ENCODE data around the gene CBLN3. TPM values are rescaled to one million over a fixed set of nuclear protein-coding genes. Genes with fewer than 3 reads are reported as not detected.

Gene CBLN3
- total and polyA plus RNA-seq, 2 donors (not counting 1 experiment from before 2014, with no cell fraction given), result 2.7 to 5.3 TPM

GRCh38 chr14:24414732-24415420 is 14.6 kb downstream of the CBLN3 start:
- H3K27ac ChIP-seq (ENCODE audit: insufficient read depth, low read length), result no peak overlapping the region
- H3K79me2 ChIP-seq (ENCODE audit: control insufficient read depth, insufficient read depth, low read length), result no peaks in the 10 kb centered on the region
- H3K27me3 ChIP-seq (ENCODE audit: control insufficient read depth, insufficient read depth, low read length), result peaks cover 4% of the 10 kb centered on the region
- DNase-seq (ENCODE audit: low read depth in 2 of 2), result no peak
- no peak for TF ChIP-seq EZH2 (IDR thresholded peaks at IDR 0.05; ENCODE audit: low read length, missing control alignments)
- TF ChIP-seq, protein P1, sequence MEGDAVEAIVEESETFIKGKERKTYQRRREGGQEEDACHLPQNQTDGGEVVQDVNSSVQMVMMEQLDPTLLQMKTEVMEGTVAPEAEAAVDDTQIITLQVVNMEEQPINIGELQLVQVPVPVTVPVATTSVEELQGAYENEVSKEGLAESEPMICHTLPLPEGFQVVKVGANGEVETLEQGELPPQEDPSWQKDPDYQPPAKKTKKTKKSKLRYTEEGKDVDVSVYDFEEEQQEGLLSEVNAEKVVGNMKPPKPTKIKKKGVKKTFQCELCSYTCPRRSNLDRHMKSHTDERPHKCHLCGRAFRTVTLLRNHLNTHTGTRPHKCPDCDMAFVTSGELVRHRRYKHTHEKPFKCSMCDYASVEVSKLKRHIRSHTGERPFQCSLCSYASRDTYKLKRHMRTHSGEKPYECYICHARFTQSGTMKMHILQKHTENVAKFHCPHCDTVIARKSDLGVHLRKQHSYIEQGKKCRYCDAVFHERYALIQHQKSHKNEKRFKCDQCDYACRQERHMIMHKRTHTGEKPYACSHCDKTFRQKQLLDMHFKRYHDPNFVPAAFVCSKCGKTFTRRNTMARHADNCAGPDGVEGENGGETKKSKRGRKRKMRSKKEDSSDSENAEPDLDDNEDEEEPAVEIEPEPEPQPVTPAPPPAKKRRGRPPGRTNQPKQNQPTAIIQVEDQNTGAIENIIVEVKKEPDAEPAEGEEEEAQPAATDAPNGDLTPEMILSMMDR (conservative IDR thresholded peaks at IDR 0.05 in 1 of 2, IDR thresholded peaks at IDR 0.05 in 1 of 2; ENCODE audit: low read depth in 1 of 2, low read length in 2 of 2), result no peak
- H3K9me3 ChIP-seq (ENCODE audit: control insufficient read depth, insufficient read depth, low read depth, low read length), result no peaks in the 10 kb centered on the region
- no peak overlapping the region for H3K9ac ChIP-seq (ENCODE audit: insufficient read depth, low read length)
- H3K4me1 ChIP-seq (ENCODE audit: control insufficient read depth, extremely low read depth, insufficient read depth, low read length), result no peaks in the 10 kb centered on the region
- H3K4me2 ChIP-seq (ENCODE audit: extremely low read depth, insufficient read depth, low read length), result no peak overlapping the region
- no peaks in the 10 kb centered on the region for H3K36me3 ChIP-seq (ENCODE audit: control insufficient read depth, insufficient read depth, low read length)
- no peak overlapping the region for H3K4me3 ChIP-seq (replicated peaks in 1 of 4; ENCODE audit: control extremely low read depth in 1 of 4, insufficient read depth in 1 of 4, low read depth in 3 of 4, low read length in 4 of 4)
- no peak overlapping the region for H2AFZ ChIP-seq (ENCODE audit: low read length)
- no peaks in the 10 kb centered on the region for H4K20me1 ChIP-seq (ENCODE audit: control insufficient read depth, extremely low read depth, insufficient read depth, low read length)

DNA sequence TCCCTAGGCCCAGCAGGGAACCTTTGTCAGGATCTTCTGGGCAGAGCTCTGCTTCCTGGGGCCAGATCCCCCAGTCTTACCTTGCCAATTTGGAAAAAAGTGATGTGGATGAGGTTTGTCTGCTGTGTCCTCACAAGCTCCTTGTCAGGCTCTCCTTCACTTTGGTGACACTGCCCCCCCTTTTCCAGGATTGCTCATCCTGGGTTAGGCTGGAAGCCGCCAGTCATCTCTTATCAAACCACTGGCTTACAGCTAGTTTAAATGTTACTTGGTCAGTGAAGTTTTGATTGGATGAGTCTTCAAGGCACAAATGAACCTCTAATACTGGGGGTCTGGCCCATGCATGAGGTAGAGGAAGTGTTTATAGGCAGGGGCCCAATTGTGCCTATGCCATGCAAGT is 15.4 kb downstream of the CBLN3 start:
- H2AFZ ChIP-seq (ENCODE audit: low read length), result no peak overlapping the region
- no peak for DNase-seq (ENCODE audit: low read depth in 2 of 2)
- no peaks in the 10 kb centered on the region for H3K79me2 ChIP-seq (ENCODE audit: control insufficient read depth, insufficient read depth, low read length)
- no peak overlapping the region for H3K4me3 ChIP-seq (replicated peaks in 1 of 4; ENCODE audit: control extremely low read depth in 1 of 4, insufficient read depth in 1 of 4, low read depth in 3 of 4, low read length in 4 of 4)
- no peaks in the 10 kb centered on the region for H3K4me1 ChIP-seq (ENCODE audit: control insufficient read depth, extremely low read depth, insufficient read depth, low read length)
- no peaks in the 10 kb centered on the region for H3K9me3 ChIP-seq (ENCODE audit: control insufficient read depth, insufficient read depth, low read depth, low read length)
- H3K9ac ChIP-seq (ENCODE audit: insufficient read depth, low read length), result no peak overlapping the region
- H3K27me3 ChIP-seq (ENCODE audit: control insufficient read depth, insufficient read depth, low read length), result peaks cover 1% of the 10 kb centered on the region
- TF ChIP-seq EZH2 (IDR thresholded peaks at IDR 0.05; ENCODE audit: low read length, missing control alignments), result no peak
- TF ChIP-seq, protein P1 (conservative IDR thresholded peaks at IDR 0.05 in 1 of 2, IDR thresholded peaks at IDR 0.05 in 1 of 2; ENCODE audit: low read depth in 1 of 2, low read length in 2 of 2), result no peak
- H3K27ac ChIP-seq (ENCODE audit: insufficient read depth, low read length), result no peak overlapping the region
- H3K4me2 ChIP-seq (ENCODE audit: extremely low read depth, insufficient read depth, low read length), result no peak overlapping the region
- no peaks in the 10 kb centered on the region for H3K36me3 ChIP-seq (ENCODE audit: control insufficient read depth, insufficient read depth, low read length)
- no peaks in the 10 kb centered on the region for H4K20me1 ChIP-seq (ENCODE audit: control insufficient read depth, extremely low read depth, insufficient read depth, low read length)

DNA sequence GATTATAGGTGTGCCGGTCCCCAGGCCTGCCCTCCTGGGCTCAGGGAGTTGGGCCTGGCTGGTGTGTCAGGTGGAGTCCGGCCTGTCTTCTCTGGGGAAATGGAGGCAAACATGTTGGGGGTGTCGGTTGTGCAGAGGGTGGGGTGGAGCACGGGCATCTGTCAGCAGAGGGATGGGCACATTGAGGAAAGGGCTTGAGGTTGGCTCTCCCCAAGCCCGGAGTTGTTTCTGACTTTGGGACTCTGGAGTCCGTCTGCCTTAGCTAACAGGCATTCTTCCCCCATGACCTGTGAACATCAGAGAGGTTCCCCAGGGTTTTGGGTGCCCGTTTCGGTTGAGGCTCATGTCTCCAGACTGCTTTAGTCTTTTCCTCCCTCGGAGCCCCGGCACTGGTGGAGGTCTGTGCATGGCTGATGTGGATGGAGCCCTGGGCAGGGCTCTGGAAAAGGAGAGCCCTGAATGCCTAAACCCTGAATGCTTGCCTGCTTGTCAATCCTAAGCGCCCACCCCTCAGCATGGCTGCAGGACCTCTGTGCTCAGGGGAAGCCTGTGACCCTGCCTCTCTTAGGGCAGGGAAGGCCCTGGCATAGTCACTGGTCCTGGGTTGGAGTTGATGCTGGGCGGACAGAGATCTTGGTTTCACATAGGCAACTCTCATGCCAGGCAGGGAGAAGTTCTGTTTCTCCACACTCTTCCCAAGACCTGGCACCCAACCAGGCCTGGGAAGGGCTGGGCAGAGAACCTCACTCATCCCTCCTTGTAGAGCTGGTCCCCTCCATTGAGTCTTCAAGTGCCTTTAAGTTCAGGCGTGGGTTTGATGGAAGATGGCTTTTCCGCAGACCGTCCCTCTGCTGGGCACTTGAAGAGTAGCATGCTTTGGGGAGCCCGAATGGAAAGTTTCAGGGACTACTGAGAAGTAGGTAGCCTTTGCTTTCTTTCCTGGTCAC is 17.8 kb downstream of the CBLN3 start:
- Histone ChIP-seq H3K36me3 (ENCODE audit: control insufficient read depth, insufficient read depth, low read length) (no peaks in the 10 kb centered on the region), H3K9ac (ENCODE audit: insufficient read depth, low read length) (no peak overlapping the region), H3K4me1 (ENCODE audit: control insufficient read depth, extremely low read depth, insufficient read depth, low read length) (no peaks in the 10 kb centered on the region), H3K4me2 (ENCODE audit: extremely low read depth, insufficient read depth, low read length) (no peak overlapping the region), H3K27ac (ENCODE audit: insufficient read depth, low read length) (no peak overlapping the region), H2AFZ (ENCODE audit: low read length) (no peak overlapping the region), H3K4me3 (replicated peaks in 1 of 4; ENCODE audit: control extremely low read depth in 1 of 4, insufficient read depth in 1 of 4, low read depth in 3 of 4, low read length in 4 of 4) (no peak overlapping the region), H4K20me1 (ENCODE audit: control insufficient read depth, extremely low read depth, insufficient read depth, low read length) (no peaks in the 10 kb centered on the region), H3K79me2 (ENCODE audit: control insufficient read depth, insufficient read depth, low read length) (no peaks in the 10 kb centered on the region), H3K9me3 (ENCODE audit: control insufficient read depth, insufficient read depth, low read depth, low read length) (no peaks in the 10 kb centered on the region), H3K27me3 (ENCODE audit: control insufficient read depth, insufficient read depth, low read length) (no peaks in the 10 kb centered on the region)
- peak; percentile 41 to 72 for DNase-seq (ENCODE audit: low read depth in 2 of 2)
- TF ChIP-seq EZH2 (IDR thresholded peaks at IDR 0.05; ENCODE audit: low read length, missing control alignments), result no peak
- TF ChIP-seq, protein P1 (conservative IDR thresholded peaks at IDR 0.05 in 1 of 2, IDR thresholded peaks at IDR 0.05 in 1 of 2; ENCODE audit: low read depth in 1 of 2, low read length in 2 of 2), result peak; percentile 82

Measured in fibroblast of lung (primary cell).